Lung (tissue), 12 donors: ENCODE measurements around the gene DTNB. TPM values are rescaled to one million over a fixed set of nuclear protein-coding genes. Genes with fewer than 3 reads are reported as not detected.

Experiments used
- ATAC-seq: fragments of 200-7000 bp; cut with Tn5 transposase; one replicate; pipeline ENCODE4 v1.9.1; 2020; ENCODE audit warnings: moderate number of reproducible peaks; ENCODE audit not compliant: insufficient read depth, low FRiP score
- DNase-seq, 3 donors: peaks; one replicate each; pipeline ENCODE4 v3.0.0-alpha.2; 2013 to 2017
- H3K27ac ChIP-seq, 2 donors: one replicate each; pipeline ENCODE4 v1.5.1; 2013; ENCODE audit warnings: mild to moderate bottlenecking in 2 of 2, moderate library complexity in 2 of 2, control low read depth in 1 of 2, inconsistent platforms in 1 of 2, low read depth in 1 of 2, low read length in 1 of 2
- H3K27me3 ChIP-seq, 3 donors: one replicate each; pipeline ENCODE4 v1.5.1; 2013; ENCODE audit warnings: low read length in 2 of 3; ENCODE audit not compliant: control insufficient read depth in 3 of 3, insufficient read depth in 3 of 3
- H3K36me3 ChIP-seq, 4 donors: one replicate each; pipeline ENCODE4 v1.5.1; 2013; ENCODE audit warnings: low read length in 4 of 4, mild to moderate bottlenecking in 1 of 4, moderate library complexity in 1 of 4; ENCODE audit not compliant: control insufficient read depth in 4 of 4, insufficient read depth in 4 of 4
- H3K4me1 ChIP-seq, 5 donors: one replicate each; pipeline ENCODE4 v1.5.1; 2013; ENCODE audit warnings: low read length in 5 of 5, mild to moderate bottlenecking in 2 of 5, moderate library complexity in 1 of 5; ENCODE audit not compliant: control insufficient read depth in 5 of 5, insufficient read depth in 5 of 5
- H3K4me3 ChIP-seq: one replicate; pipeline ENCODE4 v1.5.1; 2013; ENCODE audit warnings: mild to moderate bottlenecking, control low read depth, moderate library complexity
- H3K9ac ChIP-seq, 2 donors: one replicate each; pipeline ENCODE4 v1.5.1; 2013; ENCODE audit warnings: low read length in 2 of 2, control low read depth in 1 of 2; ENCODE audit not compliant: insufficient read depth in 1 of 2
- H3K9me3 ChIP-seq, 4 donors: one replicate each; pipeline ENCODE4 v1.5.1; 2013; ENCODE audit warnings: low read length in 3 of 4, mild to moderate bottlenecking in 1 of 4, moderate library complexity in 1 of 4; ENCODE audit not compliant: control insufficient read depth in 4 of 4, insufficient read depth in 3 of 4
- CTCF ChIP-seq: IDR thresholded peaks from 2 replicates; pipeline ENCODE4 v1.5.1; 2012; ENCODE audit warnings: mild to moderate bottlenecking; ENCODE audit errors: control extremely low read depth, extremely low read depth
- WGBS, 2 donors: extraction: QIAGEN DNeasy Blood & Tissue Kit; methylation state at CpG; one replicate each; pipeline ENCODE4 v1.1.7; 2013; 5-methylcytosine and 5-hydroxymethylcytosine counted together
- polyA plus RNA-seq, 2 donors: library from polyadenylated mRNA; stranded (reverse); fragments of 200-250 nt; gene quantifications; one replicate each; pipeline ENCODE4 v1.2.1, GENCODE V29; 2013
- total RNA-seq, 2 donors: library from RNA; depleted of rRNA in 1 of 2; stranded (reverse); fragments of >200 nt in 1 of 2; gene quantifications; one replicate each; pipeline ENCODE4 v1.2.1, GENCODE V29; 2014 to 2021
- donor health status: control.
- donor health status: control.
- donor health status: Bipolar disorder and iron deficiency.
- donor health status: healthy.
- donor health status: DM: yes; HTN: yes; CAD: no.

Gene DTNB
- total and polyA plus RNA-seq, 4 donors, result 10.1 to 35.2 (median 20.4) TPM

- H3K9ac ChIP-seq, result no peak overlapping the region
- DNase-seq, result peak in 2 of 3 donors; percentile 40 to 75
- H3K4me3 ChIP-seq, result no peak overlapping the region
- ATAC-seq, result no peak
- WGBS, 2 donors, result 68 to 77% methylated on average over 7 of the region's 7 CpGs
- no peak for TF ChIP-seq CTCF
- no peaks in the 10 kb centered on the region for H3K27me3 ChIP-seq
- H3K27ac ChIP-seq, result peak overlapping the region in 1 of 2 donors; percentile 21
- peaks cover 0 to 5% (median 2%) of the 10 kb centered on the region in 5 donors for H3K4me1 ChIP-seq
- peaks cover 0 to 3% (median 0%) of the 10 kb centered on the region in 4 donors for H3K36me3 ChIP-seq
- H3K9me3 ChIP-seq, result no peaks in the 10 kb centered on the region
Observed at GRCh38 chr2:25617948-25618646, 55.3 kb downstream of the DTNB start.

- DNase-seq, result no peak
- TF ChIP-seq CTCF, result no peak
- no peak overlapping the region for H3K9ac ChIP-seq
Observed at GRCh38 chr2:25615920-25616319, 57.5 kb downstream of the DTNB start.

GRCh38 chr2:25615386-25615785 lies 58.0 kb downstream of the DTNB start:
- Histone ChIP-seq H3K27ac (no peak overlapping the region), H3K36me3 (no peaks in the 10 kb centered on the region), H3K4me1 (peaks cover 0 to 5% (median 2%) of the 10 kb centered on the region in 5 donors), H3K9me3 (no peaks in the 10 kb centered on the region), H3K9ac (no peak overlapping the region), H3K4me3 (no peak overlapping the region), H3K27me3 (no peaks in the 10 kb centered on the region)
- DNase-seq (no peak), ATAC-seq (no peak)
- no peak for TF ChIP-seq CTCF
- 62 to 81% methylated on average over 5 of the region's 5 CpGs for WGBS, 2 donors

More at GRCh38 chr2:25615920-25616319, 57.5 kb downstream of the DTNB start:
- ATAC-seq, result no peak
- Histone ChIP-seq H3K27me3 (no peaks in the 10 kb centered on the region), H3K4me1 (peaks cover 0 to 5% (median 2%) of the 10 kb centered on the region in 5 donors), H3K36me3 (no peaks in the 10 kb centered on the region), H3K27ac (no peak overlapping the region), H3K9me3 (no peaks in the 10 kb centered on the region), H3K4me3 (no peak overlapping the region)
